Breast epithelium (tissue), 3 donors: Measurements from ENCODE around the gene DCUN1D1.

ENCODE experiments used
- POLR2A ChIP-seq: fragments of 450-650 bp; IDR thresholded peaks from one replicate; pipeline ENCODE4 v1.6.1; 2016; ENCODE audit warnings: antibody characterized with exemption, mild to moderate bottlenecking, moderate library complexity
- TF ChIP-seq, protein P1 (sequence below), 3 donors: fragments of 450-650 bp; IDR thresholded peaks; one replicate each; pipeline ENCODE4 v1.5.1; 2016 to 2017; ENCODE audit warnings: antibody characterized with exemption in 3 of 3, mild to moderate bottlenecking in 3 of 3, moderate library complexity in 3 of 3

DNA sequence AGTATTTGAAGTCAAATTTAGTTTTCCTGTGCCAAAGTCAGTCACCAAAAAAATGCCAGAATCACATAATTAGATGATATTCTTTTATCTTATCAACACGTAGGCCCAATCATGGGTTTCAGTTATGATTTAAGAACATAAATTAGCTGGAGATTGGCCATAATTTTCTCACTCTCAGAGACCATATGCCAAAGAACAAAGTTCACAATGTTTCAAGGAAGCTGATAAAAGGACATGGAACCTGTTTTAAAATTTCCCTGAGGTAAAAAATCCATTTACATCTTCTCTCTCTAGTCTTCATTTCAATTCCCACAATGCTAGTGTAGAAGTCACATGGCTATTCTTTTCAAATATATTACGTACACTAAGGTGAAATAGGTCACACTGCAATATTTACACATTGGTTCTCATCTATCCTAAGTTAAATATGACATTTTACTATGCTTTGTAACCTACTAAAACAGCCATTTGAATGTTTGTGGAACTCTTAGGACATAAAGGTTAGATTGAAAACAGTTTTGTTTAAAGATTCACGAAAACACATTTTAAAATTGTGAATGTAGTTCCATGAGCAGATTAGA, 42.7 kb upstream of the DCUN1D1 start:
- TF ChIP-seq POLR2A, result no peak
- TF ChIP-seq, protein P1, sequence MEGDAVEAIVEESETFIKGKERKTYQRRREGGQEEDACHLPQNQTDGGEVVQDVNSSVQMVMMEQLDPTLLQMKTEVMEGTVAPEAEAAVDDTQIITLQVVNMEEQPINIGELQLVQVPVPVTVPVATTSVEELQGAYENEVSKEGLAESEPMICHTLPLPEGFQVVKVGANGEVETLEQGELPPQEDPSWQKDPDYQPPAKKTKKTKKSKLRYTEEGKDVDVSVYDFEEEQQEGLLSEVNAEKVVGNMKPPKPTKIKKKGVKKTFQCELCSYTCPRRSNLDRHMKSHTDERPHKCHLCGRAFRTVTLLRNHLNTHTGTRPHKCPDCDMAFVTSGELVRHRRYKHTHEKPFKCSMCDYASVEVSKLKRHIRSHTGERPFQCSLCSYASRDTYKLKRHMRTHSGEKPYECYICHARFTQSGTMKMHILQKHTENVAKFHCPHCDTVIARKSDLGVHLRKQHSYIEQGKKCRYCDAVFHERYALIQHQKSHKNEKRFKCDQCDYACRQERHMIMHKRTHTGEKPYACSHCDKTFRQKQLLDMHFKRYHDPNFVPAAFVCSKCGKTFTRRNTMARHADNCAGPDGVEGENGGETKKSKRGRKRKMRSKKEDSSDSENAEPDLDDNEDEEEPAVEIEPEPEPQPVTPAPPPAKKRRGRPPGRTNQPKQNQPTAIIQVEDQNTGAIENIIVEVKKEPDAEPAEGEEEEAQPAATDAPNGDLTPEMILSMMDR (IDR thresholded peaks at IDR 0.05), result no peak
